Naive thymus-derived CD4-positive, alpha-beta T cell (primary cell): Measurements from ENCODE around the gene FBN1. TPM values are rescaled to one million over a fixed set of nuclear protein-coding genes. Genes with fewer than 3 reads are reported as not detected.

Source experiments
- ATAC-seq: fragments of 150-1000 bp; cut with Tn5 transposase; 2 replicates; pipeline ENCODE4 v1.10.0; 2021; ENCODE audit warnings: mild to moderate bottlenecking, moderate library complexity
- CTCF ChIA-PET: fragments of 350-600 bp; sonication (Branson Sonifier 250); formaldehyde crosslinking; loops from one replicate; lab custom pipeline; 2021; ENCODE audit warnings: antibody characterized with exemption; lab: Charles Lee
- POLR2A ChIA-PET: fragments of 350-600 bp; sonication (Branson Sonifier 250); formaldehyde crosslinking; loops from one replicate; lab custom pipeline; 2021; ENCODE audit warnings: antibody characterized with exemption, inconsistent platforms; lab: Charles Lee
- DNase-seq, 9 donors: peaks; one replicate each; pipeline versions ENCODE4 v3.0.0 to v3.0.0-alpha.2; 2020 to 2022; ENCODE audit warnings: mixed read lengths in 1 of 9
- H3K27ac ChIP-seq: one replicate; pipeline ENCODE4 v1.7.0; 2013; ENCODE audit warnings: mild to moderate bottlenecking, low read depth, low read length, moderate library complexity
- H3K27me3 ChIP-seq, 2 donors: one replicate each; pipeline ENCODE4 v1.7.0; 2013; ENCODE audit warnings: low read length in 2 of 2, mild to moderate bottlenecking in 2 of 2, moderate library complexity in 2 of 2; ENCODE audit not compliant: control insufficient read depth in 2 of 2, insufficient read depth in 2 of 2
- H3K36me3 ChIP-seq, 3 experiments: 1 replicate in 2 of 3; 2 replicates in 1 of 3; pipeline ENCODE4 v1.7.0; 2013; ENCODE audit warnings: low read length in 3 of 3, mild to moderate bottlenecking in 3 of 3, moderate library complexity in 1 of 3; ENCODE audit not compliant: insufficient read depth in 3 of 3, control insufficient read depth in 2 of 3
- H3K4me1 ChIP-seq, 2 donors: one replicate each; pipeline ENCODE4 v1.7.0; 2013; ENCODE audit warnings: low read length in 2 of 2, mild to moderate bottlenecking in 2 of 2, moderate library complexity in 1 of 2; ENCODE audit not compliant: control insufficient read depth in 2 of 2, insufficient read depth in 2 of 2
- H3K4me3 ChIP-seq: 2 replicates; pipeline ENCODE4 v1.7.0; 2013; ENCODE audit warnings: mild to moderate bottlenecking, low read length
- H3K9me3 ChIP-seq, 3 experiments: 1 replicate in 2 of 3; 2 replicates in 1 of 3; pipeline ENCODE4 v1.7.0; 2013; ENCODE audit warnings: low read length in 3 of 3; ENCODE audit not compliant: control insufficient read depth in 2 of 3
- H3K27ac Mint-ChIP-seq, 9 donors: one replicate each; pipeline ENCODE4 v1.8.0; 2020 to 2022; ENCODE audit warnings: mixed read lengths in 9 of 9, mild to moderate bottlenecking in 8 of 9, moderate library complexity in 5 of 9, inconsistent platforms in 2 of 9
- H3K27me3 Mint-ChIP-seq, 5 donors: one replicate each; pipeline ENCODE4 v1.8.0; 2021 to 2022; ENCODE audit warnings: mixed read lengths in 5 of 5, mild to moderate bottlenecking in 1 of 5
- H3K36me3 Mint-ChIP-seq, 5 donors: one replicate each; pipeline ENCODE4 v1.8.0; 2020 to 2022; ENCODE audit warnings: mixed read lengths in 5 of 5, mild to moderate bottlenecking in 3 of 5, inconsistent platforms in 1 of 5
- H3K4me1 Mint-ChIP-seq, 7 donors: one replicate each; pipeline ENCODE4 v1.8.0; 2020 to 2022; ENCODE audit warnings: mixed read lengths in 7 of 7, mild to moderate bottlenecking in 3 of 7, inconsistent platforms in 1 of 7
- H3K4me3 Mint-ChIP-seq, 10 donors: one replicate each; pipeline ENCODE4 v1.8.0; 2020 to 2022; ENCODE audit warnings: mild to moderate bottlenecking in 10 of 10, mixed read lengths in 10 of 10, moderate library complexity in 6 of 10, inconsistent platforms in 2 of 10
- H3K9me3 Mint-ChIP-seq, 11 donors: one replicate each; pipeline ENCODE4 v1.8.0; 2020 to 2022; ENCODE audit warnings: mixed read lengths in 11 of 11, mild to moderate bottlenecking in 4 of 11, inconsistent platforms in 1 of 11, moderate library complexity in 1 of 11
- intact Hi-C, 2 donors: fragments of 100-400 bp; cut with micrococcal nuclease; formaldehyde crosslinking; loops; one replicate each; pipeline ENCODE4 v1.15.1; 2023
- polyA plus RNA-seq, 2 donors: library from polyadenylated mRNA; unstranded; fragments of 300-500 nt; fragmentation: Illumina TruSeq; gene quantifications; one replicate each; pipeline ENCODE4 v1.2.3, GENCODE V29; 2021
- total RNA-seq, 6 experiments: library from RNA in 5 of 6; stranded (reverse) in 5 of 6; gene quantifications; 1 replicate in 5 of 6; 2 replicates in 1 of 6; pipeline ENCODE4 v1.2.3 and lab custom pipeline; 2021 to 2026

The FBN1 gene
- total and polyA plus RNA-seq, 7 experiments from 2014 or later, result 0.03 to 1.3 (median 0.61) TPM; not detected in 1

DNA sequence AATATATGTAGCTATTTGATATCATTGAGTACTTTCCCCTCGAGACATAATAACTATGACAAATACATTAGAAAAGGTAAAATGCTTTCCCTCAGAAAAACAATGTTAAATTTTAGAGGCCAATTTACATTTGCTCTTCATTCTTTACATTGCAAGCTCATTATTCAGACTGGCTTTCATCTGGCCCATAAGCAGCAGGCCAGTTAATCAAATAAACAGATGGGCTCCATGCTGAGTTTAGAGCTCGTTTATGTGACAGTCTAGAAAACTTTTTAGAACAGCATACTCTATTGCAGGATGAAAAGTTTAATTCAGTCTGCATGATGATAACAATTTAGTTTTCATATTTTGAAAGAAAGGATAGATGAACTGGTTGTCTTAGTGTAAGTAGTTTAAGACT lies 163.7 kb downstream of the FBN1 start:
- Histone ChIP-seq H3K27me3 (no peaks in the 10 kb centered on the region), H3K4me3 (no peak overlapping the region), H3K4me1 (no peaks in the 10 kb centered on the region), H3K27ac (no peak overlapping the region), H3K9me3 (no peaks in the 10 kb centered on the region), H3K36me3 (no peaks in the 10 kb centered on the region)
- H3K4me3 Mint-ChIP-seq, result no peak overlapping the region
- no peaks in the 10 kb centered on the region for H3K36me3 Mint-ChIP-seq
- no peak for DNase-seq
- ATAC-seq, result no peak
- peaks cover 0 to 1% (median 0%) of the 10 kb centered on the region in 7 donors for H3K4me1 Mint-ChIP-seq
- no peak overlapping the region for H3K27ac Mint-ChIP-seq
- H3K27me3 Mint-ChIP-seq, result no peaks in the 10 kb centered on the region
- intact Hi-C loops, result no loop called here
- H3K9me3 Mint-ChIP-seq, result no peaks in the 10 kb centered on the region
- ChIA-PET CTCF (no interaction called here), POLR2A (no interaction called here)

DNA sequence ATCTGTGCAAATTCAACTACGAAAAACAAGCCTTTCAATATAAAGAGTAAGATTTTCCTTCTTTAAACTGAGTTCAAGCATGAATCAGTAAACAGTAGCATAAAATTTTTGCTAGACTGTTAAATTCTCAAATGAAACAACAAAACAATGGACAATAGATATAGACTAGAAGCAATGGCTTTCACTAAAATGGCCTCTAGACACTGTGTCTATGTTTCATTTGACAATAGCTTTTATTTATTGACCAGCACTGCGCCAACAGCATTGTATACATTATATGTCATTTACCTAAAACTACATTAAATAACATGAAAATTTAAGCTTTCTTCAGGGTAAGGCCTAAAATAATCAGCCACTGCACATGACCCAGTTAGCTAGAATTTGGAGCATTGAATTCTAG lies 165.8 kb downstream of the FBN1 start:
- Histone ChIP-seq H3K27ac (no peak overlapping the region), H3K4me3 (no peak overlapping the region), H3K4me1 (no peaks in the 10 kb centered on the region), H3K27me3 (no peaks in the 10 kb centered on the region), H3K36me3 (no peaks in the 10 kb centered on the region), H3K9me3 (no peaks in the 10 kb centered on the region)
- no peak overlapping the region for H3K4me3 Mint-ChIP-seq
- CTCF ChIA-PET, result no interaction called here
- ATAC-seq, result no peak
- H3K36me3 Mint-ChIP-seq, result no peaks in the 10 kb centered on the region
- no peak overlapping the region for H3K27ac Mint-ChIP-seq
- no peak for DNase-seq
- POLR2A ChIA-PET, result no interaction called here
- no peaks in the 10 kb centered on the region for H3K27me3 Mint-ChIP-seq
- no peaks in the 10 kb centered on the region for H3K9me3 Mint-ChIP-seq
- intact Hi-C loops, result no loop called here
- peaks cover 0 to 1% (median 0%) of the 10 kb centered on the region in 7 donors for H3K4me1 Mint-ChIP-seq

DNA sequence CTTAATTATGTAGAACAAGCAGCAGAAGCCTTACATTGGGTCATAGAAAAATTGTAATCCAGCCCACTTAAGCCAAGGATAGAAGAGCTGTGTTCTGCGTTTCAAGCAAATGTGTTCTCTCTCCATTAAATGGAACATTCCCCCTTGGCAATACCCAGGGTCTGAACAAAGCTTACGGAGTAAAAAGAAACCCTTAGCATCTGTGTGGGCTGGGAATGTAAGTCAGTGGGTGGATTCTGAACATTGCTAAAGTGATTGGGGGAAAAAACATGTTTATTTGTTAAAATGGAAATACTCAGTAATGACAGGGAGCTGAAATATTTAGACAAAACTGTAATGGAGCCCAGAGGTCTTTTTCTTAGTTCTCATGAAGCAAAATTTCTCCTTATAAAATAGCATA lies 166.9 kb downstream of the FBN1 start:
- H3K27ac ChIP-seq, result no peak overlapping the region
- no peak for ATAC-seq
- intact Hi-C loops, result no loop called here
- no peaks in the 10 kb centered on the region for H3K9me3 ChIP-seq
- no peaks in the 10 kb centered on the region for H3K36me3 ChIP-seq
- no peaks in the 10 kb centered on the region for H3K4me1 ChIP-seq
- ChIA-PET POLR2A (no interaction called here), CTCF (no interaction called here)
- no peak for DNase-seq
- no peaks in the 10 kb centered on the region for H3K9me3 Mint-ChIP-seq
- H3K27me3 ChIP-seq, result no peaks in the 10 kb centered on the region
- no peak overlapping the region for H3K27ac Mint-ChIP-seq
- no peaks in the 10 kb centered on the region for H3K36me3 Mint-ChIP-seq
- no peak overlapping the region for H3K4me3 Mint-ChIP-seq
- H3K27me3 Mint-ChIP-seq, result no peaks in the 10 kb centered on the region
- no peak overlapping the region for H3K4me3 ChIP-seq
- peaks cover 0 to 1% (median 0%) of the 10 kb centered on the region in 7 donors for H3K4me1 Mint-ChIP-seq

DNA sequence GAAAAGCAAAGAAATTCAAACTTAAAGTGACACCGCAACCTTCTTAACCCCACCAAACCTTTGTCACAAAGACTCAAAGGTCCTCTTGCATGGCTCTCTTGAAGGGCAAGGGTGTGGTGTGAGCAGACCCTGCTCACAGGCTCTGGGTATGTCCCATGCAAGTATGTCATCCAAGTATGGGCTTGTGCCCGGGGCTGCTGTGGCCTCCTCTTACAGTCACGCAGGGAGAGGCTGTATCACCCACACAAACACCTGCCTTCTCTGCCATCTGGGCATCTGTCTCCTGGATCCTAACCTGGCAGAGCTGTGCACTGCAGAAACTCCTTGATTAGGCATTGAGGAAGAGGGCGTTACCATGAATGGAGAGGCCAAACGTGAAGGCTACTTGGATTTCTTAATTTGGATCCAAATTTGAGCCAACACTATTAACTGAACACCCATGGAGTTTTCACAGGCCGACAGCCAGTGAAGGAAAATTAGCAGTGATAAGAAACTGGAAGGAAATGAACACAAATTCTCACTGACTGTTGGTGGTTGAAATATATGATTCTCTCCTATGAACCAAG lies 167.6 kb downstream of the FBN1 start:
- H3K9me3 Mint-ChIP-seq, result no peaks in the 10 kb centered on the region
- H3K27me3 ChIP-seq, result no peaks in the 10 kb centered on the region
- intact Hi-C loops, result no loop called here
- no peak overlapping the region for H3K4me3 ChIP-seq
- no peaks in the 10 kb centered on the region for H3K36me3 Mint-ChIP-seq
- H3K4me1 Mint-ChIP-seq, result peaks cover 0 to 1% (median 0%) of the 10 kb centered on the region in 7 donors
- H3K9me3 ChIP-seq, result no peaks in the 10 kb centered on the region
- H3K27ac Mint-ChIP-seq, result no peak overlapping the region
- ChIA-PET CTCF (no interaction called here), POLR2A (no interaction called here)
- no peaks in the 10 kb centered on the region for H3K27me3 Mint-ChIP-seq
- H3K27ac ChIP-seq, result no peak overlapping the region
- H3K36me3 ChIP-seq, result no peaks in the 10 kb centered on the region
- no peaks in the 10 kb centered on the region for H3K4me1 ChIP-seq
- DNase-seq (no peak), ATAC-seq (no peak)
- no peak overlapping the region for H3K4me3 Mint-ChIP-seq

DNA sequence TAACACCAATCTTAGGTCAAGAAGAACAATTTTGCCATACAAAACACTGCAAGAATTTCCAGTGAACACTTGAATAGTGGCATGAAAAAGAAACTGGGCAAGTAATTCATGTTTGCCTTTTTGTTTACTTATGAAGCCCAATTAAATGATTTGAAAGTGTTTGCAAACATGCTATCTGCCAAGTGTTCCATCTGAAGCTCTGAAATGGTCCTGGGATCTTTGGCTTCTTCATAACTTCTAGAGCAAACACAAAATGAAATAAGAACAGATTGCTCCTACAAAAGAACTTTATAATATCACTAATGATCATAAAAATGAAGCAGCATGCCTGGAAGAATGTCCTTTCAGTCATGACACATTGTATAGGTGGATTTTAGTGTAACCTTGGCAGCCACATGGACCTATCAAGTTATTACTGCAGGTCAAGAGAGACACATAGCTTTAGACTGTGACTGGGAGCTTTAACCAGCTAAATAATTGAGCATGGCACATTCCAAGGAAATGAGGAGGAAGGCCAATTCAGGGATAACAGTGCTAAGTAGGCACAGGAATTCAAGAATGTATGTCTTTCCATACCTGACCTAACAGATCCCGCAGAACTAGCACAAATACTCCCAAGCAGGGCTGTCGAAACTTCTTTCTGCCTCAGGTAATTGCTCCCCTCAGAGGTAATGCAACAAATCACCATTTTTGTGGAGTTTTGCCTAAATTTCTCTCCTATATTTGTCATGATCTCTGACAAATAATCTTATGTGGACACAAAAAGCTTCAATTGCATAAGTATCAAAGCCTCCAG lies 169.7 kb downstream of the FBN1 start:
- Histone ChIP-seq H3K4me3 (no peak overlapping the region), H3K27me3 (no peaks in the 10 kb centered on the region), H3K9me3 (no peaks in the 10 kb centered on the region), H3K4me1 (no peaks in the 10 kb centered on the region), H3K27ac (no peak overlapping the region), H3K36me3 (no peaks in the 10 kb centered on the region)
- Mint-ChIP-seq H3K9me3 (no peaks in the 10 kb centered on the region), H3K27me3 (no peaks in the 10 kb centered on the region), H3K4me3 (no peak overlapping the region), H3K27ac (no peak overlapping the region), H3K4me1 (peaks cover 0 to 5% (median 0%) of the 10 kb centered on the region in 7 donors), H3K36me3 (no peaks in the 10 kb centered on the region)
- intact Hi-C loops, result no loop called here
- ATAC-seq (no peak), DNase-seq (no peak)
- CTCF ChIA-PET, result no interaction called here
- POLR2A ChIA-PET, result no interaction called here

DNA sequence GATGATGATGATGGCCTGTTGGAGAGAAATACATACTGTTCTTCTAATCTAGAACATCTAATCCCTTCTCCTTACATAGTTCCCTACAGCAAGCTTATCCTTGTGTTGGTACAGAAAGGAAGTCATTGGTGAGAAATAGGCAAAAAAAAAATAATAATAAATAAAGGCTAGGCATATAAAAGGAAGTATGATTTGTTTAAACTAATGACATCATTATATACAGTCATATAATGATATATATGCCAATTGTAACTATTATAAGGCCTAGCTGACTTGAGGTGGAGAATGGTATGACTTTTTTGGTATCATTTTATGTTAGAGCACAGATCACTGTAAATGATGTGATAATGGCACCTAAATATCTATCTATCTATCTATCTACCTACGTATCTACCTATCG lies 171.8 kb downstream of the FBN1 start:
- Histone ChIP-seq H3K4me3 (no peak overlapping the region), H3K27me3 (no peaks in the 10 kb centered on the region), H3K9me3 (no peaks in the 10 kb centered on the region), H3K36me3 (no peaks in the 10 kb centered on the region), H3K4me1 (no peaks in the 10 kb centered on the region), H3K27ac (no peak overlapping the region)
- no peak for DNase-seq
- ATAC-seq, result no peak
- Mint-ChIP-seq H3K27ac (no peak overlapping the region), H3K4me1 (peaks cover 0 to 5% (median 0%) of the 10 kb centered on the region in 7 donors), H3K4me3 (no peak overlapping the region), H3K27me3 (no peaks in the 10 kb centered on the region), H3K9me3 (no peaks in the 10 kb centered on the region), H3K36me3 (no peaks in the 10 kb centered on the region)
- intact Hi-C loops, result no loop called here
- ChIA-PET POLR2A (no interaction called here), CTCF (no interaction called here)

DNA sequence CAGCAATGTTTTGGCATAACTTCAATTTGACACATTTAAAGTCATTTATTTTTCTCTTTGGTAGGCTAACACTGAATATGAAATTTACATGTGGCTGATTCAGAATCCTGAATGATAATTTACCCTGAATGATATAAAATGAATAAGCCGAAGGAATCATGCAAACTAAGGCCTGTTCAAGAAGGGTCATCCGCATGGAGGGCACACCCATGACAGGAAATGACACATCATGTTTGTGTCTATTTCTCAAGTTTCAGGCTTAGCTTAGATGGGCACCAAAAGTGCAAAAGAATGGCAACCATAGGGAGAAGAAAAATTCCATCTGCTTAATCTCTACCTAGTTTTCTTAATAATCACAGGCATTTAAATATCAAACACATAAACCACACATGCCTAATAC lies 172.8 kb downstream of the FBN1 start:
- H3K4me3 Mint-ChIP-seq, result no peak overlapping the region
- no peak overlapping the region for H3K4me3 ChIP-seq
- H3K27ac ChIP-seq, result no peak overlapping the region
- H3K9me3 Mint-ChIP-seq, result no peaks in the 10 kb centered on the region
- no peak overlapping the region for H3K27ac Mint-ChIP-seq
- H3K27me3 ChIP-seq, result no peaks in the 10 kb centered on the region
- no peaks in the 10 kb centered on the region for H3K36me3 ChIP-seq
- DNase-seq, result no peak
- H3K36me3 Mint-ChIP-seq, result no peaks in the 10 kb centered on the region
- intact Hi-C loops, result no loop called here
- no peaks in the 10 kb centered on the region for H3K4me1 ChIP-seq
- POLR2A ChIA-PET, result no interaction called here
- H3K9me3 ChIP-seq, result no peaks in the 10 kb centered on the region
- H3K4me1 Mint-ChIP-seq, result peaks cover 0 to 5% (median 0%) of the 10 kb centered on the region in 7 donors
- no peak for ATAC-seq
- CTCF ChIA-PET, result no interaction called here
- no peaks in the 10 kb centered on the region for H3K27me3 Mint-ChIP-seq
